ENCODE measurements around the gene FUT6.
"Not testable (repeated sequence)": the region's sequence is repeated elsewhere in the genome, so short reads cannot be mapped to it uniquely, and the experiment has no call there.

FUT6 gene

GRCh38 chr19:5784581-5785147 lies 54.8 kb downstream of the FUT6 start, which contains the start of gene PRR22:
TSS of gene PRR22 (minus strand) at chr19:5784746. CDS start at chr19:5784660, 86 bp downstream.
- Mint-ChIP-seq H3K4me1 (peaks cover 7 to 16% of the 10 kb centered on the region in 2 donors), H3K27ac (no peak within 1 kb of the TSS), H3K4me3 (no peak within 1 kb of the TSS), H3K9me3 (no peaks in the 10 kb centered on the region), H3K36me3 (peaks cover 28 to 46% of the 10 kb centered on the region in 2 donors), H3K27me3 (no peaks in the 10 kb centered on the region)
- no peak for ATAC-seq (replicated peaks)
- DNase-seq = no peak

- H3K4me1 Mint-ChIP-seq = peaks cover 5% of the 10 kb centered on the region in 2 donors
- no peak overlapping the region for H3K27ac Mint-ChIP-seq
- no peak for DNase-seq
- peaks cover 21 to 38% of the 10 kb centered on the region in 2 donors for H3K36me3 Mint-ChIP-seq
- ATAC-seq (replicated peaks) = no peak
- H3K4me3 Mint-ChIP-seq = no peak overlapping the region
- H3K27me3 Mint-ChIP-seq = no peaks in the 10 kb centered on the region
- no peaks in the 10 kb centered on the region for H3K9me3 Mint-ChIP-seq
Measured at GRCh38 chr19:5782945-5783919, 56.3 kb downstream of the FUT6 start.

GRCh38 chr19:5782322-5782721 lies 57.2 kb downstream of the FUT6 start:
- no peak overlapping the region for H3K4me3 Mint-ChIP-seq
- no peaks in the 10 kb centered on the region for H3K9me3 Mint-ChIP-seq
- H3K27me3 Mint-ChIP-seq = no peaks in the 10 kb centered on the region
- no peak for ATAC-seq (replicated peaks)
- H3K4me1 Mint-ChIP-seq = peaks cover 0 to 2% of the 10 kb centered on the region in 2 donors
- peaks cover 16 to 33% of the 10 kb centered on the region in 2 donors for H3K36me3 Mint-ChIP-seq
- DNase-seq = no peak
- no peak overlapping the region for H3K27ac Mint-ChIP-seq

- not testable (repeated sequence) for H3K27ac Mint-ChIP-seq; H3K27me3 Mint-ChIP-seq; H3K9me3 Mint-ChIP-seq; ATAC-seq (replicated peaks); DNase-seq; H3K4me3 Mint-ChIP-seq; H3K4me1 Mint-ChIP-seq
- H3K36me3 Mint-ChIP-seq = peaks cover 7 to 22% of the 10 kb centered on the region in 2 donors
Measured at GRCh38 chr19:5780916-5781315, 58.6 kb downstream of the FUT6 start.

All from stimulated activated naive B cell treated with anti-CD40 and anti-IgM and Interleukin-4, amounts not matched to agents 10 μg/mL and 1 μg/mL and 100 μg/mL, for 72 hours (primary cell).